Cardiac muscle cell (in vitro differentiated cells and primary cell): ENCODE measurements around the gene RELCH. TPM values are rescaled to one million over a fixed set of nuclear protein-coding genes. Genes with fewer than 3 reads are reported as not detected.
A peak's percentile ranks its signal among the peaks of the same experiment; 100 is the strongest.

Experiments
- DNase-seq, 2 donors: peaks; one replicate each; pipeline versions ENCODE4 v3.0.0 to v3.0.0-alpha.2; 2010 to 2017; ENCODE audit warnings: low read depth in 1 of 2, low spot score in 1 of 2
- H3K27ac ChIP-seq: fragments of 200-600 bp; sonication (generic); 2 replicates; pipeline ENCODE4 v1.5.1; 2016
- H3K27me3 ChIP-seq: fragments of 200-600 bp; sonication (generic); 2 replicates; pipeline ENCODE4 v1.6.0; 2016; ENCODE audit warnings: control low read depth
- H3K36me3 ChIP-seq: fragments of 200-600 bp; sonication (generic); 2 replicates; pipeline ENCODE4 v1.5.1; 2016; ENCODE audit warnings: control low read depth
- H3K4me1 ChIP-seq: fragments of 200-600 bp; sonication (generic); 2 replicates; pipeline ENCODE4 v1.8.1; 2017; ENCODE audit warnings: low read depth, mild to moderate bottlenecking, mixed run types
- H3K4me3 ChIP-seq: fragments of 200-600 bp; sonication (generic); 2 replicates; pipeline ENCODE4 v1.5.1; 2016; ENCODE audit warnings: mild to moderate bottlenecking
- H3K9me3 ChIP-seq: fragments of 200-600 bp; sonication (generic); 2 replicates; pipeline ENCODE4 v1.5.1; 2017; ENCODE audit warnings: low read depth, mild to moderate bottlenecking, control low read depth
- polyA plus RNA-seq: library from polyadenylated mRNA; unstranded; fragments of >200 nt; fragmentation: Nextera tagmentation; extraction: Ambion mirVana; gene quantifications from 2 replicates; pipeline ENCODE4 v1.2.1, GENCODE V29; 2016
- total RNA-seq: library from RNA; depleted of rRNA; stranded (reverse); fragments of >200 nt; gene quantifications from 2 replicates; pipeline ENCODE4 v1.2.3, GENCODE V29; 2016
- TF ChIP-seq, protein P1 (sequence below): IDR thresholded peaks from 2 replicates; pipeline ENCODE4 v1.5.1; 2012; ENCODE audit warnings: low read depth, mild to moderate bottlenecking, low read length

The RELCH gene
- total and polyA plus RNA-seq, 2 experiments from 2014 or later, result 11.7 to 26.9 TPM

DNA sequence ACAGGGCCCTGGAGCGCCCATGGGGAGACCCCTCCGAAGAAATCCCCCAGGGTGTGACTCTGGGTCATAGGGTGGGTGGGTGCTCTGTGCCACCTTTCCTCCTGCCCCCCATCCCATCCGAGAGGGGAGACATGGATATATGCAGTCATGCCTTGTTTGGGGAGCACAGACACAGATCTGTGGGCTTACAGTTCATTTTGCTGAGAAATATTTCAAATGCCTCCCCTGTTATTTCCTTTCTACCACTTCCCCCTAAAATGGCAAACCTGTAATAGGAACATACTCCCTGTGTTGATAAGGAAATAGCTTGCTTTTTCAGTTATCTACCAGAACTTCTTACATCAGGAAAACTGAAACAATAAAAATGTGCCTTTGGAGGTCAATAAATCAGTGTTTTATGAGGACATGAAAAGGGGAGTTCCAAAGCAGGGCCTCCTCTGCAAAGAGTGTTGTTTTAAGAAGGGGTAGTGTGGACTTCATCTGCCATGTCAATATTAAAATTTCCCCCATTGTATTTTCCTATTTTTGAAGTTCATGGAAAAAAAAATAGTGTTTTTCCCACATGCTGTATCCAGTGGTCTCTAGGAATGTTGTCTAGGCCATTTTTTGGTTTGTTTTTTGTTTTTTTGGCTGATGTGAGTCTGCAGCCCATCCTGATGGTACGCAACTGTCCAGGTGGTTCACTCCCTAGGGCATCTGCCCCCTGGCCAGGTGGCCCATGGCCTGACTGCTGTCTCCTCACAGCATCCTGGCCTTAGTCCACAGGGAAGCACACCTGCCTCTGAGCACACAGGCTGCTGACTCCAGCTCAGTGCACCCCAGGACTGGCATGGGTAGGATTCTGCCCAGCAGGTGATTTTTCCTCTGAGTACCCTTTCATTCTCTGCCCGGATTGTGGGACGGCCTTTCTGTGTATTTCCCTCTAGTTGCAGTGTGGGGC is 141.8 kb downstream of the RELCH start:
- DNase-seq, result no peak
- peaks cover 35% of the 10 kb centered on the region for H3K27me3 ChIP-seq
- H3K27ac ChIP-seq, result no peak overlapping the region
- no peaks in the 10 kb centered on the region for H3K36me3 ChIP-seq
- TF ChIP-seq, protein P1, sequence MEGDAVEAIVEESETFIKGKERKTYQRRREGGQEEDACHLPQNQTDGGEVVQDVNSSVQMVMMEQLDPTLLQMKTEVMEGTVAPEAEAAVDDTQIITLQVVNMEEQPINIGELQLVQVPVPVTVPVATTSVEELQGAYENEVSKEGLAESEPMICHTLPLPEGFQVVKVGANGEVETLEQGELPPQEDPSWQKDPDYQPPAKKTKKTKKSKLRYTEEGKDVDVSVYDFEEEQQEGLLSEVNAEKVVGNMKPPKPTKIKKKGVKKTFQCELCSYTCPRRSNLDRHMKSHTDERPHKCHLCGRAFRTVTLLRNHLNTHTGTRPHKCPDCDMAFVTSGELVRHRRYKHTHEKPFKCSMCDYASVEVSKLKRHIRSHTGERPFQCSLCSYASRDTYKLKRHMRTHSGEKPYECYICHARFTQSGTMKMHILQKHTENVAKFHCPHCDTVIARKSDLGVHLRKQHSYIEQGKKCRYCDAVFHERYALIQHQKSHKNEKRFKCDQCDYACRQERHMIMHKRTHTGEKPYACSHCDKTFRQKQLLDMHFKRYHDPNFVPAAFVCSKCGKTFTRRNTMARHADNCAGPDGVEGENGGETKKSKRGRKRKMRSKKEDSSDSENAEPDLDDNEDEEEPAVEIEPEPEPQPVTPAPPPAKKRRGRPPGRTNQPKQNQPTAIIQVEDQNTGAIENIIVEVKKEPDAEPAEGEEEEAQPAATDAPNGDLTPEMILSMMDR, result no peak
- H3K4me1 ChIP-seq, result peaks cover 18% of the 10 kb centered on the region
- no peak overlapping the region for H3K4me3 ChIP-seq
- no peaks in the 10 kb centered on the region for H3K9me3 ChIP-seq

DNA sequence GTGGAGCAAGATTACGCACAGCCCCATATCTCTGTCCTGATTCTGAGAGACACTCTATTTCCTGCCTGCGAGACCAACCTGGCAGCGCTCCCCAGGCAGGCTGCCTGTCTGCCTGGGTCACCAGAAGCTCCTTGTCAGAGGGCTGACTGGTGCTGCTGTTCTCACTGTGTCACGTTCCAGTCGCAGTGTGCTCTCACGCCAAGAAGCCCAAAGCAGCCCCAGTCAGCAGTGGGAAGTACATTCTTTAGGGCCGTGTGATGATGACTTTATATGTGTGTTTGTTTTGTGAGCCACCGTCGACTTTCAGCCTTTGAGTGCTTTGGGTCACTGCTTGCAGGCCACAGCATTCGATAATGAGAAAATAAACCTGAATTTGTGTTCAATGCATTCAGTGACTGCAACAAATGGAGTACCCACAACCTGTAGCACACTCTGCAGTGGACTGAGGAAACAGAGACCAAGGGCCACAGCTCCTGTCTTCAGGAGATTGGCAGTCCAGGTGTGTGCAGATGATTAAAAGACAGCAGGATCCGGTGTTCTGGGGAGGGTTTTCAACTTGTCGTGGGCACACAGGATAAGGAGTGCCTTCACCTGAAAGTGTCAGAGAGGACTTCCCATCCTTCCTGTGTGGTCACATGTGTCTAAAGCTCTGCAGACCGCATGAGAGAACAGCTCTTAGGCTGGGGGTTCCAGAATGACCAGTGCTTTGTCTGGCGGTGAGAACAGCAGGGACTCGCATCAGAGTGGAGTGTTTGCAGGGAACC is 142.8 kb downstream of the RELCH start:
- TF ChIP-seq, protein P1, result no peak
- H3K9me3 ChIP-seq, result no peaks in the 10 kb centered on the region
- H3K27ac ChIP-seq, result no peak overlapping the region
- peaks cover 18% of the 10 kb centered on the region for H3K4me1 ChIP-seq
- peak; percentile 51 to 63 for DNase-seq
- H3K27me3 ChIP-seq, result peaks cover 26% of the 10 kb centered on the region
- no peak overlapping the region for H3K4me3 ChIP-seq
- no peaks in the 10 kb centered on the region for H3K36me3 ChIP-seq

DNA sequence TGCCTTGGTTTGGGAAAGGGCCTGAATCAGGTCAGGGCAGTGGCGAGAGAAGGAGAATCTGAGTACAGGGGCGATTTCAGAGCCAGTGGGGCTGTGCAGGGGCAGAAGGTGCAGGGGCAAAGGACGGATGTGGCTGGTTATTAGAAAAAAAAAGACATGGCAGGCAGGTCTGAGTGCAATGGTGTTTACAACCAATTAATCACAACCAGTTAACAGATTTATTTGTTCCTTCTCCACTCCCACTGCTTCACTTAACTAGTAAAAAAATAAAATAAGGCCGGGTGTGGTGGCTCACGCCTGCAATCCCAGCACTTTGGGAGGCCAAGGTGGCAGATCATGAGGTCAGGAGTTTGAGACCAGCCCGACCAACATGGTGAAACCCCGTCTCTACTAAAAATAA is 143.6 kb downstream of the RELCH start:
- Histone ChIP-seq H3K4me3 (no peak overlapping the region), H3K27ac (no peak overlapping the region), H3K9me3 (no peaks in the 10 kb centered on the region), H3K27me3 (peaks cover 20% of the 10 kb centered on the region), H3K36me3 (no peaks in the 10 kb centered on the region), H3K4me1 (peaks cover 18% of the 10 kb centered on the region)
- no peak for DNase-seq
- TF ChIP-seq, protein P1, result no peak

DNA sequence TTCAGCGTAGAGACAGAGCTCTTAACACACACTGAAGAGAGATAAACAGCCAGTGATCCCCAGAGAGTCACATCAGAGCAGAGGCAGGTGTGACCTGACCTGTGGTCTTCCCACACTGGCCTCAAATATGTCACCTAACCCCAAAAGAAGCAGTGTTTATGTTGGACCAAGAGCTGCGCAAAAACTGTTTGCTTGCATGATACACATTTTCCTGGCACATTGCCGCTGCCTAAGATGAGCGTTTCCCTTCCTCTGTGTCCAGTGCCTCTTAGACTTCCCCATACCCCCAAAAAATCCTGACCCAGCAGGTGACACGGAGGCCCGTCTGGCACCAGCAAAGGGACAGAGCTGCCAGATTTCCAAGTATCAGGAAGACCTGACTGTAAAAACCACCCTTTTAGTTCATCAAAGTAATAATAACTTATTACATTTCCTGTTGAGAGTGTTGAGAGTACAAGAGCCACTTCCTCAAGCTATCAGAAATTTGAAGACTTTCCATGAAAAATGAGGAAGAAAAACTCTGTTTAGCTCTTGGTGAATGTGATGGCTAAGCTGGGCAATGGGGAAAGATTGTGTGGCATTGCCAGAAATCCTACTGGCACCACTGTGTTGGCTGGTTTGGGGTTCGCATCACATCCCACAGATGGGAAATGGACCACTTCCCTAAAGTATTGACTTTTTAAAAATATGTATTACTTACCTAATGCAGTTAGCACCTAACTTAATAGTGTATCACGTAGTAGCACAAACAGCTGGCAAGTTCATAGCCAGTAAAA is 144.7 kb downstream of the RELCH start:
- Histone ChIP-seq H3K9me3 (no peaks in the 10 kb centered on the region), H3K36me3 (no peaks in the 10 kb centered on the region), H3K27ac (no peak overlapping the region), H3K4me3 (no peak overlapping the region), H3K27me3 (peaks cover 9% of the 10 kb centered on the region), H3K4me1 (peaks cover 18% of the 10 kb centered on the region)
- TF ChIP-seq, protein P1, result no peak
- peak in 1 of 2 donors; percentile 46 for DNase-seq

DNA sequence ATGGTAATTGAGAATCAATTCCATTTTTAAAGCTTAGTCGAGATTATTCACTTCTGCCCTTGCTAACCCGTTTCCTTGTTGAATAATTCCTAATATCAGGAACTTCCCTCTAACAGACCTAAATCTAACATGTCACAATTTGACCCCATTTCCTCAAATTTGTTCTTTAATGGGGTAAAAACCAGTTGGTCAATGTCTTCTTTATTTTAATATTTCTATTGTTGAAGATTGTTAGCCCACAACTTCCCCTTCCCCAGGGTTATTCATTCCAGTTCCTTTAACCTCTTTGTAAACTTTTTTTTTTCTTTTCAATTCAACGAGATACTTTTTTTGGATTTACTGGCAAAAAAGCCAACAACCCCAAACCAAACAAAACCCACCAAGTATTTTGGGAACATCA is 145.4 kb downstream of the RELCH start:
- Histone ChIP-seq H3K4me3 (no peak overlapping the region), H3K27ac (no peak overlapping the region), H3K36me3 (no peaks in the 10 kb centered on the region), H3K9me3 (no peaks in the 10 kb centered on the region), H3K27me3 (peaks cover 2% of the 10 kb centered on the region), H3K4me1 (peaks cover 18% of the 10 kb centered on the region)
- no peak for DNase-seq
- TF ChIP-seq, protein P1, result no peak
